HepG2 (cell line): ENCODE data around the gene DDIAS. TPM values are rescaled to one million over a fixed set of nuclear protein-coding genes. Genes with fewer than 3 reads are reported as not detected.

Experiments used
- BCL3 ChIP-seq: sonication (generic); formaldehyde crosslinking; IDR thresholded peaks from 2 replicates; pipeline ENCODE4 v1.5.1; 2020; ENCODE audit warnings: mild to moderate bottlenecking, missing genetic modification reagents, moderate library complexity
- FOXP1 ChIP-seq, 2 experiments: fragments of 450-650 bp in 1 of 2; IDR thresholded peaks; 2 replicates each; pipeline ENCODE4 v1.6.1; 2017 to 2018; ENCODE audit warnings: antibody characterized with exemption in 1 of 2
- GABPA ChIP-seq, 2 experiments: IDR thresholded peaks; 2 replicates each; pipeline ENCODE4 v1.6.1; 2011 to 2016; ENCODE audit warnings: low read depth in 2 of 2, low read length in 1 of 2, missing biosample characterization in 1 of 2, missing genetic modification characterization in 1 of 2
- HBP1 ChIP-seq: IDR thresholded peaks from 2 replicates; pipeline ENCODE4 v1.6.1; 2016; ENCODE audit warnings: low read depth, control low read depth
- HMGXB4 ChIP-seq, 2 experiments: sonication (generic) in 1 of 2; formaldehyde crosslinking in 1 of 2; IDR thresholded peaks; 2 replicates each; pipeline versions ENCODE4 v1.4.0 to v1.6.1; 2018 to 2020; ENCODE audit warnings: missing genetic modification reagents in 2 of 2, borderline replicate concordance in 1 of 2, low read depth in 1 of 2, mild to moderate bottlenecking in 1 of 2, missing biosample characterization in 1 of 2
- IRF9 ChIP-seq: sonication (generic); formaldehyde crosslinking; IDR thresholded peaks from 2 replicates; pipeline ENCODE4 v1.8.0; 2022; ENCODE audit warnings: missing genetic modification reagents, mild to moderate bottlenecking, borderline replicate concordance
- KDM5B ChIP-seq: sonication (generic); formaldehyde crosslinking; IDR thresholded peaks from 2 replicates; pipeline ENCODE4 v1.4.0; 2020; ENCODE audit warnings: missing genetic modification reagents, mild to moderate bottlenecking, borderline replicate concordance
- MTA3 ChIP-seq: sonication (generic); formaldehyde crosslinking; IDR thresholded peaks from 2 replicates; pipeline ENCODE4 v1.4.0; 2020; ENCODE audit warnings: missing genetic modification reagents
- MXI1 ChIP-seq: IDR thresholded peaks from 3 replicates; pipeline ENCODE4 v1.6.1; 2012; ENCODE audit warnings: low read depth, low read length, inconsistent platforms, borderline replicate concordance
- NRL ChIP-seq: sonication (generic); formaldehyde crosslinking; IDR thresholded peaks from 2 replicates; pipeline ENCODE4 v1.5.0; 2020; ENCODE audit warnings: missing genetic modification reagents, mild to moderate bottlenecking, moderate library complexity, borderline replicate concordance
- SIN3A ChIP-seq: IDR thresholded peaks from 2 replicates; pipeline ENCODE4 v1.6.1; 2011; ENCODE audit warnings: low read depth, mild to moderate bottlenecking, control low read depth, low read length, borderline replicate concordance
- TFDP1 ChIP-seq: IDR thresholded peaks from 2 replicates; pipeline ENCODE4 v1.6.1; 2016; ENCODE audit warnings: missing compliant biosample characterization, missing genetic modification reagents, borderline replicate concordance
- TFE3 ChIP-seq: IDR thresholded peaks from 2 replicates; pipeline ENCODE4 v1.6.1; 2016
- YEATS2 ChIP-seq: sonication (generic); formaldehyde crosslinking; IDR thresholded peaks from 2 replicates; pipeline ENCODE4 v1.4.0; 2020; ENCODE audit warnings: missing genetic modification reagents, borderline replicate concordance
- ZIK1 ChIP-seq: sonication (generic); formaldehyde crosslinking; IDR thresholded peaks from 2 replicates; pipeline ENCODE4 v1.5.0; 2020; ENCODE audit warnings: mild to moderate bottlenecking, low read depth, missing genetic modification reagents, borderline replicate concordance
- ZNF33A ChIP-seq: sonication (generic); formaldehyde crosslinking; IDR thresholded peaks from 2 replicates; pipeline ENCODE4 v1.5.1; 2020; ENCODE audit warnings: missing genetic modification reagents, mild to moderate bottlenecking, moderate library complexity, borderline replicate concordance
- ZNF576 ChIP-seq: sonication (generic); formaldehyde crosslinking; IDR thresholded peaks from 2 replicates; pipeline ENCODE4 v1.4.0; 2020; ENCODE audit warnings: mild to moderate bottlenecking, missing genetic modification reagents
- ZNF772 ChIP-seq: sonication (generic); formaldehyde crosslinking; IDR thresholded peaks from 2 replicates; pipeline ENCODE4 v1.5.0; 2020; ENCODE audit warnings: mild to moderate bottlenecking, missing genetic modification reagents
- polyA plus RNA-seq, 8 experiments: library from polyadenylated mRNA; depleted of rRNA in 3 of 8; stranded (reverse) in 7 of 8; unstranded in 1 of 8; fragments of >200 nt; fragmentation: Illumina TruSeq in 4 of 8; extraction: Trizol in 4 of 8; gene quantifications; 2 replicates each; pipeline versions ENCODE4 v1.2.1 to v1.2.3, GENCODE V29; 2011 to 2016; ENCODE audit warnings: low read depth in 4 of 8, missing spikeins in 1 of 8, mixed read lengths in 1 of 8; ENCODE audit not compliant: insufficient read depth in 1 of 8
- total RNA-seq, 5 experiments: library from RNA; depleted of rRNA; stranded (reverse); fragments of >200 nt; fragmentation: Illumina TruSeq; extraction: Trizol; gene quantifications; 2 replicates each; pipeline ENCODE4 v1.2.3, GENCODE V29; 2016; ENCODE audit warnings: low read depth in 1 of 5

DDIAS gene
- total and polyA plus RNA-seq, 2 of the 13 experiments (the other 11 are each of a cell fraction or from before 2014, with no cell fraction given): 3.5 to 13.0 TPM

- TF ChIP-seq ZNF772 (CRISPR knock-in tag): no peak; the same call in 1 of the 2 replicates
- peak; percentile 99 for TF ChIP-seq HBP1 (CRISPR knock-in tag)
- peak; percentile 100 for TF ChIP-seq MXI1
- TF ChIP-seq ZNF576 (CRISPR knock-in tag): no peak
- peak; percentile 99 for TF ChIP-seq TFDP1
- TF ChIP-seq KDM5B: no peak
- TF ChIP-seq YEATS2 (CRISPR knock-in tag): no peak; the same call in 1 of the 2 replicates
- TF ChIP-seq HMGXB4 (CRISPR knock-in tag; IDR thresholded peaks at IDR 0.05; ENCODE audit: borderline replicate concordance in 1 of 2, low read depth in 1 of 2): peak; percentile 17 to 75; a peak in 2 of 4 replicates
- TF ChIP-seq IRF9 (CRISPR knock-in tag): 0 out of 2 replicates have a peak, but pooled peaks have one; percentile 14
- TF ChIP-seq ZIK1 (CRISPR knock-in tag): no peak
- TF ChIP-seq FOXP1 (IDR thresholded peaks at IDR 0.05): no peak
- no peak for TF ChIP-seq FOXP1 (CRISPR knock-in tag; IDR thresholded peaks at IDR 0.05)
- 0 out of 2 replicates have a peak, but pooled peaks have one; percentile 7 for TF ChIP-seq NRL (CRISPR knock-in tag)
- no peak for TF ChIP-seq TFE3 (CRISPR knock-in tag)
- peak; percentile 74 for TF ChIP-seq GABPA (IDR thresholded peaks at IDR 0.05; ENCODE audit: low read depth, low read length)
- peak; percentile 96 for TF ChIP-seq GABPA (CRISPR knock-in tag; IDR thresholded peaks at IDR 0.05; ENCODE audit: low read depth)
- no peak for TF ChIP-seq BCL3 (CRISPR knock-in tag)
- peak; percentile 99 for TF ChIP-seq SIN3A
- TF ChIP-seq MTA3 (CRISPR knock-in tag): no peak
- no peak for TF ChIP-seq ZNF33A (CRISPR knock-in tag)
Observed at GRCh38 chr11:82901165-82901921, at the start of gene DDIAS (continued).
